Left ventricle myocardium inferior (tissue), 1 donor: ENCODE data around the gene TGFBR1. TPM values are rescaled to one million over a fixed set of nuclear protein-coding genes. Genes with fewer than 3 reads are reported as not detected.

Experiments
- DNase-seq: peaks from one replicate; pipeline ENCODE4 v3.0.0-alpha.2; 2020
- H3K27ac ChIP-seq: fragments of 200-600 bp; replicated peaks from 2 replicates; pipeline ENCODE4 v1.8.0; 2021
- H3K27me3 ChIP-seq: fragments of 200-600 bp; 2 replicates; pipeline ENCODE4 v1.8.0; 2021; ENCODE audit warnings: low read depth
- H3K36me3 ChIP-seq: fragments of 200-600 bp; 2 replicates; pipeline ENCODE4 v1.8.0; 2021
- H3K4me1 ChIP-seq: fragments of 200-600 bp; 2 replicates; pipeline ENCODE4 v1.8.0; 2021
- H3K4me3 ChIP-seq: fragments of 200-600 bp; 2 replicates; pipeline ENCODE4 v1.8.0; 2021; ENCODE audit warnings: mild to moderate bottlenecking, moderate library complexity
- H3K9me3 ChIP-seq: fragments of 200-600 bp; replicated peaks from 2 replicates; pipeline ENCODE4 v1.8.0; 2021
- CTCF ChIP-seq: fragments of 200-600 bp; IDR thresholded peaks from 2 replicates; pipeline ENCODE4 v1.8.0; 2021; ENCODE audit warnings: antibody characterized with exemption, mild to moderate bottlenecking, borderline replicate concordance
- intact Hi-C: fragments of 100-400 bp; cut with micrococcal nuclease; formaldehyde crosslinking; loops from one replicate; pipeline ENCODE4 v1.11.0; 2022
- total RNA-seq: library from RNA; stranded (reverse); fragmentation: NEBNext Ultra II Directional; extraction: Animal tissue kit (Norgen Biotek cat#: 25700); gene quantifications from one replicate; pipeline ENCODE4 v1.2.1, GENCODE V29; 2021
- donor health status: DM: no; HTN: yes; CAD: no; lungs with severe emphysema.

Gene TGFBR1
- total RNA-seq, 1 donor from 2014 or later, result 12.3 TPM

DNA sequence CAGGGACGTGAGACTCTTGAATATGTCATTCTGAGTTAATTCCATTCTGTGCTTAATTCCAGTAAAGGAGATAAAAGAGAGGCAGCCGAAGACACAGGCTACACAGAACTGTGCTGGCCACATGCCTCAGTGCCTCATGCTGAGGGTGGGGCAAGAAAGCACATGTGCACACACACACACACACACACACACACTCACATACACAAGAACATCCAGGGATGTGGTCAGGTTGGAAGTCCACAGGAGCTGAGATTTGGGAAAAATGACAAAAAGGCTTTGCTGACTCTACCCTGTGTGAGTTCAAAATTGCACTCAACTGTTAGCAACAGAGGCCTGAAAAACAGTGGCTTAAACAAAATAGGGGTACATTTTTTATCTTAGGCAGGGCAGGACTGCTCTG lies 76.3 kb downstream of the TGFBR1 start:
- Histone ChIP-seq H3K9me3 (no peaks in the 10 kb centered on the region), H3K4me3 (no peak overlapping the region), H3K27me3 (no peaks in the 10 kb centered on the region), H3K4me1 (peaks cover 9% of the 10 kb centered on the region), H3K27ac (no peak overlapping the region), H3K36me3 (no peaks in the 10 kb centered on the region)
- no peak for DNase-seq
- intact Hi-C loops, result no loop called here
- TF ChIP-seq CTCF, result no peak

- Histone ChIP-seq H3K27me3 (no peaks in the 10 kb centered on the region), H3K36me3 (no peaks in the 10 kb centered on the region), H3K4me3 (no peak overlapping the region), H3K27ac (no peak overlapping the region), H3K4me1 (peaks cover 9% of the 10 kb centered on the region), H3K9me3 (no peaks in the 10 kb centered on the region)
- intact Hi-C loops, result no loop called here
- no peak for TF ChIP-seq CTCF
- DNase-seq, result no peak
These were observed 76.7 kb downstream of the TGFBR1 start for GRCh38 chr9:99181621-99182020.

DNA sequence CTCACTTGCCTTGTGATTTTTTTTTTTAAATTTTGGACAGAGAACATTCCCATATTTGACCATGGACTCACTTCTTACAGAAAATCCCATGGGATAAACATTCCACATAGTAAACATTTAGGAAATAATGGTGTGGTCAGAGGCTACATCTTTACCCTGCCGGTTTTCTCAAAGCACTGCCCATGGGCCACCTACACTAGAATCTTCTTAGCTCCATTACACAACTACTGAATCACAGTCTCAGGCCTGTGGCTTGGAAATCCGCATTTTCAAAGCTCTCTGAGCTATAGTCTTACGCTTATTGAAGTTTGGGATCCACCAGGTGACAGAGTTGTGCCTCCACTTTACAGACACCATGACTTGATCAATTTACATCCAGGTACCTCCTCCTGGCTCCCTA lies 77.4 kb downstream of the TGFBR1 start:
- TF ChIP-seq CTCF, result no peak
- peaks cover 9% of the 10 kb centered on the region for H3K4me1 ChIP-seq
- no peaks in the 10 kb centered on the region for H3K9me3 ChIP-seq
- no peak overlapping the region for H3K4me3 ChIP-seq
- intact Hi-C loops, result no loop called here
- H3K27ac ChIP-seq, result no peak overlapping the region
- DNase-seq, result no peak
- no peaks in the 10 kb centered on the region for H3K27me3 ChIP-seq
- no peaks in the 10 kb centered on the region for H3K36me3 ChIP-seq

- Histone ChIP-seq H3K27ac (no peak overlapping the region), H3K4me3 (no peak overlapping the region), H3K4me1 (peaks cover 9% of the 10 kb centered on the region), H3K27me3 (peaks cover 4% of the 10 kb centered on the region), H3K36me3 (no peaks in the 10 kb centered on the region), H3K9me3 (no peaks in the 10 kb centered on the region)
- intact Hi-C loops, result no loop called here
- no peak for TF ChIP-seq CTCF
- no peak for DNase-seq
These were observed 78.7 kb downstream of the TGFBR1 start for GRCh38 chr9:99183616-99184015.

DNA sequence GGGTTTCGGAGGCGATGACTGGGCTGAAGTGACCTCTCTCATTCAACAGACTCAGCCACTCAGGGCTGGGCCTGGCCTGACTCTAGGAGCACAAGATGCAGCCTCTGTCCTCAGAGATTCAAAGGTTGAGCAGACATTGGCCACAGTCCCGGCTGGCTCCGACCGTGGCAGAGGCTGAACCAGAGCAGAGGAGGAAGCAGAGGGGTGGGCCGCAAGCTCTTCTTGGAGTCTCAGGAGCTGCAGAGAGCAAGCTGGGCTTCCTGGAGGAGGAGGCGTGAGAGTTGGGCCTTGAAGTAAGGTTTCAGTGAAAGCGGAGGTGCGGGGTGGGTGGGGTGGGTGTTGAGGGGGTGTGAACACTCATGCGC lies 79.2 kb downstream of the TGFBR1 start:
- TF ChIP-seq CTCF, result no peak
- peaks cover 8% of the 10 kb centered on the region for H3K27me3 ChIP-seq
- H3K4me3 ChIP-seq, result peak overlapping the region; percentile 53
- H3K9me3 ChIP-seq, result no peaks in the 10 kb centered on the region
- no peaks in the 10 kb centered on the region for H3K36me3 ChIP-seq
- peaks cover 9% of the 10 kb centered on the region for H3K4me1 ChIP-seq
- intact Hi-C loops, result no loop called here
- peak overlapping the region; percentile 28 for H3K27ac ChIP-seq
- peak; percentile 26 for DNase-seq
